HG03060 (cell line): ENCODE measurements around the gene LRRC36.
"Not testable (repeated sequence)": the region's sequence is repeated elsewhere in the genome, so short reads cannot be mapped to it uniquely, and the experiment has no call there.

Experiments
- ATAC-seq: cut with Tn5 transposase; IDR thresholded peaks from one replicate; pipeline ENCODE4 v1.9.1; 2021; ENCODE audit warnings: low read depth, moderate number of reproducible peaks; ENCODE audit not compliant: unreplicated experiment

The LRRC36 gene

GRCh38 chr16:67341250-67341649, 14.6 kb downstream of the LRRC36 start:
- ATAC-seq = no peak

GRCh38 chr16:67342616-67343015, 16.0 kb downstream of the LRRC36 start:
- ATAC-seq = no peak

- ATAC-seq = no peak
Observed at GRCh38 chr16:67345401-67345800, 18.8 kb downstream of the LRRC36 start.

- ATAC-seq = no peak
Observed at GRCh38 chr16:67346341-67346740, 19.7 kb downstream of the LRRC36 start.

GRCh38 chr16:67349172-67349571, 22.6 kb downstream of the LRRC36 start:
- no peak for ATAC-seq

GRCh38 chr16:67350324-67350723, 23.7 kb downstream of the LRRC36 start:
- ATAC-seq = no peak

- not testable (repeated sequence) for ATAC-seq
Observed at GRCh38 chr16:67352463-67352862, 25.8 kb downstream of the LRRC36 start.

GRCh38 chr16:67356396-67356795, 29.8 kb downstream of the LRRC36 start:
- ATAC-seq = no peak

GRCh38 chr16:67357561-67357960, 30.9 kb downstream of the LRRC36 start:
- no peak for ATAC-seq

- not testable (repeated sequence) for ATAC-seq
Observed at GRCh38 chr16:67359540-67360269, 33.1 kb downstream of the LRRC36 start.

- no peak for ATAC-seq
Observed at GRCh38 chr16:67361038-67361437, 34.4 kb downstream of the LRRC36 start.

GRCh38 chr16:67364600-67365235, 38.1 kb downstream of the LRRC36 start:
- no peak for ATAC-seq

GRCh38 chr16:67370661-67371060, 44.0 kb downstream of the LRRC36 start:
- ATAC-seq = no peak

GRCh38 chr16:67372664-67373063, 46.0 kb downstream of the LRRC36 start:
- ATAC-seq = no peak

GRCh38 chr16:67376012-67376411, 49.4 kb downstream of the LRRC36 start:
- not testable (repeated sequence) for ATAC-seq

GRCh38 chr16:67378642-67379041, 52.0 kb downstream of the LRRC36 start:
- no peak for ATAC-seq

GRCh38 chr16:67383284-67383683, 56.7 kb downstream of the LRRC36 start:
- no peak for ATAC-seq

- no peak for ATAC-seq
Observed at GRCh38 chr16:67384778-67385510, 58.3 kb downstream of the LRRC36 start.

GRCh38 chr16:67386861-67387455, 60.3 kb downstream of the LRRC36 start:
- no peak for ATAC-seq

- ATAC-seq = no peak
Observed at GRCh38 chr16:67387479-67388079, 61.0 kb downstream of the LRRC36 start.

- no peak for ATAC-seq
Observed at GRCh38 chr16:67388191-67388590, 61.6 kb downstream of the LRRC36 start.
